ENCODE results near the gene NUDCD2. TPM values are rescaled to one million over a fixed set of nuclear protein-coding genes. Genes with fewer than 3 reads are reported as not detected.

NUDCD2 gene
- polyA plus RNA-seq, 3 donors = 3.4 to 23.6 (median 22.0) TPM

GRCh38 chr5:163447191-163447590 lies 12.7 kb downstream of the NUDCD2 start:
- Histone ChIP-seq H3K9me3 (replicated peaks in 1 of 2; ENCODE audit: control insufficient read depth in 1 of 2, insufficient read depth in 1 of 2, low read length in 2 of 2) (no peaks in the 10 kb centered on the region), H2AFZ (ENCODE audit: insufficient read depth, low read depth, low read length, poor library complexity, severe bottlenecking) (no peak overlapping the region), H4K20me1 (ENCODE audit: insufficient read depth, low read length) (no peaks in the 10 kb centered on the region), H3K4me3 (replicated peaks in 1 of 3; ENCODE audit: low read depth in 2 of 3, low read length in 3 of 3) (no peak overlapping the region), H3K36me3 (replicated peaks in 1 of 2; ENCODE audit: control insufficient read depth in 1 of 2, insufficient read depth in 2 of 2, low read length in 2 of 2) (peaks cover 54 to 95% of the 10 kb centered on the region in 2 donors), H3K27me3 (ENCODE audit: control insufficient read depth in 2 of 2, insufficient read depth in 2 of 2, low read length in 2 of 2) (no peaks in the 10 kb centered on the region), H3K4me2 (replicated peaks; ENCODE audit: extremely low read depth, low read length, poor library complexity, severe bottlenecking) (no peak overlapping the region), H3K79me2 (ENCODE audit: insufficient read depth, low read length) (no peaks in the 10 kb centered on the region), H3K27ac (ENCODE audit: low read depth in 1 of 2, low read length in 2 of 2) (no peak overlapping the region), H3K9ac (ENCODE audit: insufficient read depth, low read length, poor library complexity, severe bottlenecking) (no peak overlapping the region), H3K4me1 (ENCODE audit: control insufficient read depth in 1 of 2, insufficient read depth in 2 of 2, low read length in 2 of 2) (no peaks in the 10 kb centered on the region)
- Mint-ChIP-seq H3K27ac (peak overlapping the region in 2 of 7 donors; percentile 40 to 47), H3K36me3 (peaks cover 65 to 83% of the 10 kb centered on the region in 2 donors), H3K27me3 (ENCODE audit: low read depth in 3 of 3) (no peaks in the 10 kb centered on the region), H3K4me1 (no peaks in the 10 kb centered on the region), H3K4me3 (no peak overlapping the region), H3K9me3 (no peaks in the 10 kb centered on the region)
- intact Hi-C loops (cut with micrococcal nuclease) = no loop called here
- DNase-seq = no peak
- no peak for TF ChIP-seq CTCF (IDR thresholded peaks at IDR 0.05)

- H3K9me3 ChIP-seq (replicated peaks in 1 of 2; ENCODE audit: control insufficient read depth in 1 of 2, insufficient read depth in 1 of 2, low read length in 2 of 2) = no peaks in the 10 kb centered on the region
- no peak overlapping the region for H3K4me2 ChIP-seq (replicated peaks; ENCODE audit: extremely low read depth, low read length, poor library complexity, severe bottlenecking)
- Mint-ChIP-seq H3K9me3 (no peaks in the 10 kb centered on the region), H3K27me3 (ENCODE audit: low read depth in 3 of 3) (no peaks in the 10 kb centered on the region), H3K27ac (no peak overlapping the region), H3K4me1 (no peaks in the 10 kb centered on the region), H3K36me3 (peaks cover 65 to 80% of the 10 kb centered on the region in 2 donors), H3K4me3 (no peak overlapping the region)
- no peaks in the 10 kb centered on the region for H3K27me3 ChIP-seq (ENCODE audit: control insufficient read depth in 2 of 2, insufficient read depth in 2 of 2, low read length in 2 of 2)
- TF ChIP-seq CTCF (IDR thresholded peaks at IDR 0.05) = no peak
- H3K79me2 ChIP-seq (ENCODE audit: insufficient read depth, low read length) = peaks cover 5% of the 10 kb centered on the region
- H2AFZ ChIP-seq (ENCODE audit: insufficient read depth, low read depth, low read length, poor library complexity, severe bottlenecking) = no peak overlapping the region
- H3K27ac ChIP-seq (ENCODE audit: low read depth in 1 of 2, low read length in 2 of 2) = no peak overlapping the region
- intact Hi-C loops (cut with micrococcal nuclease) = no loop called here
- WGBS (ENCODE audit: insufficient coverage) = no CpG with 5 or more reads among the region's 6 CpGs
- H3K4me1 ChIP-seq (ENCODE audit: control insufficient read depth in 1 of 2, insufficient read depth in 2 of 2, low read length in 2 of 2) = no peaks in the 10 kb centered on the region
- H3K36me3 ChIP-seq (replicated peaks in 1 of 2; ENCODE audit: control insufficient read depth in 1 of 2, insufficient read depth in 2 of 2, low read length in 2 of 2) = peaks cover 64 to 94% of the 10 kb centered on the region in 2 donors
- no peak for DNase-seq
- peaks cover 3% of the 10 kb centered on the region for H4K20me1 ChIP-seq (ENCODE audit: insufficient read depth, low read length)
- H3K4me3 ChIP-seq (replicated peaks in 1 of 3; ENCODE audit: low read depth in 2 of 3, low read length in 3 of 3) = no peak overlapping the region
- H3K9ac ChIP-seq (ENCODE audit: insufficient read depth, low read length, poor library complexity, severe bottlenecking) = no peak overlapping the region
These were observed 14.6 kb downstream of the NUDCD2 start for GRCh38 chr5:163445345-163445744.

Data from CD14-positive monocyte (primary cell).